ENCODE results near the gene NR1D1.
A peak's percentile ranks its signal among the peaks of the same experiment; 100 is the strongest.

Gene NR1D1

DNA sequence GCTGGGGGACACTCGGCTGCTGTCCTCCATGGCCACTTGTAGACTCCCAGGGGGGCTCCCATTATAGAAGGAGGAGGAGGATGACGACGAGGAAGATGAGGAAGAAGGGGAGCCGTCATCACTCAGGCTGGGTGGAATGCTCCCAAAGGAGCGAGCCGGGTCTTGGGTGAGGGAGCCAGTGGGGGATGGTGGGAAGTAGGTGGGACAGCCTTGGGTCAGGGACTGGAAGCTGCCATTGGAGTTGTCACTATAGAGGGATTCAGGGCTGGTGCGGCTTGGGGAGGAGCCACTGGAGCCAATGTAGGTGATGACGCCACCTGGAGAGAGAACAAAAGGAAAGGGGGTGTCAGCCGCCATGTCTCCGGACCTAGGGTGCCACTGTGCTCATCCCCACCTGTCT, 3.3 kb downstream of the NR1D1 start:
- no peak for DNase-seq (ENCODE audit: low read depth)

- DNase-seq (ENCODE audit: low read depth), result peak; percentile 64
These were observed 4.2 kb downstream of the NR1D1 start for GRCh38 chr17:40095944-40096791.

DNA sequence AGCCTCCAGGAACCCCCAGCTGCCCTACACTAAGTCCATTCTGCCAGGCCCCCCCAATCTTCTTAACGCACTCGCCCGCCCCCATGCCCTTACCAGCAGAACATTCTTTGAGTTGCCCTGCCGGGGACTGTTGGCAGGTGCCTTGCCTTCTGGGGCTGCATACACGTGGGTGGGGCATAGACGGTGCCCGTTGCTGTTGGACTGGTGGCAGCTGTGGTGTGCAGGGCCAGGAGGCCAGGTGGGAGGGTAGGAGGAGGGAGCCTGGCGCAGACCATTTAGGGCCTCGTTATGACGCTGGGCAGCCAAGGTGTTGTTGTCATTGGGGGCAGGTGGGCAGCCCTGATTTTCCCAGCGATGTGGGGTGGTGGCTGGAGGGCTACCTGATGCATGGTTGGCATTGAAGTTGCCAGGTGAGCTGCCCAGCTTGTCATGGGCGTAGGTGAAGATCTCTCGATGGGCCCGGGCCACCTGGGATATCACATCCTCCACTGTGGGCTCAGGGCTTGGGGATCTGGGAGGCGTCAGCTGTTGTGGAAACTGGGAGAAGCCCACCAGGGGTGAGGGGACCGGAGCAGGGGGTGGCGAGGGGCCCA, 4.9 kb downstream of the NR1D1 start:
- no peak for DNase-seq (ENCODE audit: low read depth)

DNA sequence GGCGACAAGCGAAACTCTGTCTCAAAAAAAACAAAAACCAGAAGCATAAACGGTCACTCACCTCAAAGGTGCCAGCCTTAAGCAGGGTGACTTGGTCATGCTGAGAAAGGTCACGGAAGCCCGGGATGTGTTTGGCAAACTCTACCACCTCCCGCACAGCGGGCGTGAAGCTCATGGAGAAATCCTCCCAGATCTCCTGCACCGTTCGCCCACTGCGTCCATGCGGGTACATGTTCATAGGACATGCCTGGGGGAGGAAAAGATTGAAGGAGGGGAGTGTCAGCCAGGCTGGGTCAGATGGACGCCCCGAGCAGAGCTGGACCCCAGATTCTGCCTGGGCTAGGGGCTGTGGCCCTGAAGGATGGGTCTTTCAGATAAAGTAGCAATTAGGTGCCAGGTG, 5.5 kb downstream of the NR1D1 start:
- no peak for DNase-seq (ENCODE audit: low read depth)

GRCh38 chr17:40093580-40094201, 6.7 kb downstream of the NR1D1 start:
- no peak for DNase-seq (ENCODE audit: low read depth)

DNA sequence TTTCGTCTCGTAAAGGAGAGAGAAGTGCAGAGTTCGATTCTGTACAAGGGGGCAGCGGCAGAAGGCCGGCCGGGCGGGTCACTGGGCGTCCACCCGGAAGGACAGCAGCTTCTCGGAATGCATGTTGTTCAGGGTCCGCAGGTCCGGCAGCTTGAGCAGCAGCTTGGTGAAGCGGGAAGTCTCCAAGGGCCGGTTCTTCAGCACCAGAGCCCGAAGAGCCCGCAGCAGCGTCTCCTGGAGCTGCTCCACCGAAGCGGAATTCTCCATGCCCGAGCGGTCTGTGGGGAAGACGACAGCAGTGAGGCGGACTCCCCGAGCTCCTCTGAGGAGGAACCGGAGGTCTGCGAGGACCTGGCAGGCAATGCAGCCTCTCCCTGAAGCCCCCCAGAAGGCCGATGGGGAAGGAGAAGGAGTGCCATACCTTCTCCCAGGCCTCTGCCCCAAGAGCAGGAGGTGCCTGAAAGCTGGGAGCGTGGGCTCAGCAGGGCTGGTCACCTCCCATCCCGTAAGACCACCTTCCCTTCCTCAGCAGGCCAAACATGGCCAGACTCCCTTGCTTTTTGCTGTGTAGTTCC, 7.3 kb downstream of the NR1D1 start:
- no peak for DNase-seq (ENCODE audit: low read depth)

- DNase-seq (ENCODE audit: low read depth), result no peak
These were observed 7.8 kb downstream of the NR1D1 start for GRCh38 chr17:40092581-40092980.

DNA sequence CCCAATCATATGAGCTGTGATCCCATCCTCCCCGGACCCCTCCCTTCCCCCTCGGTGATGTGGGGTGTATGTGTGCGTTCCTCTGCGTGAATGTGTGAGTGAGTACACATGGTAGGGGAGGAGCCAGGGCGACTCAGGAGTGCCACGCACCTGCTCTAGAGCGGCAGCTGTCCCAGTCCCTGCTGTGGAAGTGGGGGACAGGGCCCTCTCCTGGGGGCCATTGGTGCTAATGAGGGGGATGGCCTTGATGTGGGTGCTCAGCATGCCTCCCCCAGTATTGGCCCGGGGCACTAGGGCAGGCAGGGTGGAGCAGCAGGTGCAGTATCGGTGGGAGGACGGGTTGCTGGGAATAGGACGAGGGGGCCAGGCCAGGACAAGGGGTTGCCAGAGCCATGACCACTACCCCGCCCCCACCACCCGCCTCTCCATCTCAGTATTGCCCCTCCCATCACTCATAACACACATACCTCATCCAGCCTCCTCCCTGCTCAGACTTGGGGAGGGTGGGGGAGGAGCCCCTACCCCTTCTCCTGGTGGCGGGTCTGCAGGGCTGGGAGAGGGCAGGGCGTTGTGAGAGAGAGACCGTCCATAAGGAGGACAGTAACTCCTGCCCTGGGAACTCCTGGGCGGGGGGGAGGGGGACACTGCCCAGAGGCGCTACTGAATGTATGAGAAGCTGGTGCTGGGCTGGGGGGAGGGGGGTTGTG, 8.5 kb downstream of the NR1D1 start:
- no peak for DNase-seq (ENCODE audit: low read depth)

GRCh38 chr17:40090237-40091119, 9.9 kb downstream of the NR1D1 start:
- no peak for DNase-seq (ENCODE audit: low read depth)

DNA sequence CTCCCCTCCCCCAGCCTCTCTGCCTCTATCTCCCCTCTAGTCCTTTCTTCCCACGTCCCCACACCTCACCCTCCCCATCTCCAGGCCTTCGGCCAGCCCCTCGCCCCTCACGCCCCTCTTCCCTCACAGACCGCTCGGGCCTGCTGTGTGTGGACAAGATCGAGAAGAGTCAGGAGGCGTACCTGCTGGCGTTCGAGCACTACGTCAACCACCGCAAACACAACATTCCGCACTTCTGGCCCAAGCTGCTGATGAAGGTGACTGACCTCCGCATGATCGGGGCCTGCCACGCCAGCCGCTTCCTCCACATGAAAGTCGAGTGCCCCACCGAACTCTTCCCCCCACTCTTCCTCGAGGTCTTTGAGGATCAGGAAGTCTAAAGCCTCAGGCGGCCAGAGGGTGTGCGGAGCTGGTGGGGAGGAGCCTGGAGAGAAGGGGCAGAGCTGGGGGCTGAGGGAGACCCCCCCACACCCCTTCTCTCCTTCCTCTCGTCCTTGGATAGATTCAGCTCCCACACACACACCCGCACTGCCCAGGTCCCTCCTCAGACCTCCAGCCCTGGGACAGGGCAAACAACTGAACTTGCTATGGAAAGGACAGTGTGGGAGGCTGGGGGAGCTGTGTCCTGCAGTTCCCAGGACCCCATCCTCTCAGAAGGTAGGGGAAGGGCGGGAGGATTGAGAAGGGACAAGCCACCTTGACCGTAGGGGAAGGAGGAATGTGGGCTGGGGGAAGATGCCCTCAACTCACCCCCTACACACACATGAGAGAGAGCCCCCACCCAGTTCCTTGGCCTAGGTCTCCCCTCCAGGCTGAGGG, 11.1 kb downstream of the NR1D1 start:
- no peak for DNase-seq (ENCODE audit: low read depth)

DNA sequence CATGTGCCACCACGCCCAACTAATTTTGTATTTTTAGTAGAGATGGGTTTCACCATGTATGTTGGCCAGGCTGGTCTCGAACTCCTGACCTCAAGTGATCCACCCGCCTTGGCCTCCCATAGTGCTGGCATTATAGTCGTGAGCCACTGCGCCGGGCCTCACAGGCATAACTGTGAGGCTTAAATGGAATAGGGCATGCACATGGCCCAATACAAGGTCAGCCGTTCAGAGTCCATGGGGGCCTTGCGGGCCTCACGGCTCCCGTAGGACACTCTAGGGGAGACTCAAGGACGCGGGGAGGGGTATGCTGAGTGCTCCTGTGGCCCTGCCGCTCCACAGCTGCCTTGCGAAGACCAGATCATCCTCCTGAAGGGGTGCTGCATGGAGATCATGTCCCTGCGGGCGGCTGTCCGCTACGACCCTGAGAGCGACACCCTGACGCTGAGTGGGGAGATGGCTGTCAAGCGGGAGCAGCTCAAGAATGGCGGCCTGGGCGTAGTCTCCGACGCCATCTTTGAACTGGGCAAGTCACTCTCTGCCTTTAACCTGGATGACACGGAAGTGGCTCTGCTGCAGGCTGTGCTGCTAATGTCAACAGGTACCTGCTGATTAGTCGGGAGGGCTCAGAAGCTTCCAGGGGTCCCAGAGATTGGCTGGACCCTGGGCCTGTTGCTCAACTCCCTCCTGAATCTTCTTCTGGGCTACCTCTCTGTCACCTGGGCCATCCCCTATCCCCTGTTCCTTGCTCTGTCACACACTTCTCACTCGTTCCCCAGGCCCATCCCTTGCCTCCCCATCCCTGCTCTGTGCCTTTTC, 12.3 kb downstream of the NR1D1 start:
- no peak for DNase-seq (ENCODE audit: low read depth)

- no peak for DNase-seq (ENCODE audit: low read depth)
These were observed 13.2 kb downstream of the NR1D1 start for GRCh38 chr17:40087049-40087794.

DNA sequence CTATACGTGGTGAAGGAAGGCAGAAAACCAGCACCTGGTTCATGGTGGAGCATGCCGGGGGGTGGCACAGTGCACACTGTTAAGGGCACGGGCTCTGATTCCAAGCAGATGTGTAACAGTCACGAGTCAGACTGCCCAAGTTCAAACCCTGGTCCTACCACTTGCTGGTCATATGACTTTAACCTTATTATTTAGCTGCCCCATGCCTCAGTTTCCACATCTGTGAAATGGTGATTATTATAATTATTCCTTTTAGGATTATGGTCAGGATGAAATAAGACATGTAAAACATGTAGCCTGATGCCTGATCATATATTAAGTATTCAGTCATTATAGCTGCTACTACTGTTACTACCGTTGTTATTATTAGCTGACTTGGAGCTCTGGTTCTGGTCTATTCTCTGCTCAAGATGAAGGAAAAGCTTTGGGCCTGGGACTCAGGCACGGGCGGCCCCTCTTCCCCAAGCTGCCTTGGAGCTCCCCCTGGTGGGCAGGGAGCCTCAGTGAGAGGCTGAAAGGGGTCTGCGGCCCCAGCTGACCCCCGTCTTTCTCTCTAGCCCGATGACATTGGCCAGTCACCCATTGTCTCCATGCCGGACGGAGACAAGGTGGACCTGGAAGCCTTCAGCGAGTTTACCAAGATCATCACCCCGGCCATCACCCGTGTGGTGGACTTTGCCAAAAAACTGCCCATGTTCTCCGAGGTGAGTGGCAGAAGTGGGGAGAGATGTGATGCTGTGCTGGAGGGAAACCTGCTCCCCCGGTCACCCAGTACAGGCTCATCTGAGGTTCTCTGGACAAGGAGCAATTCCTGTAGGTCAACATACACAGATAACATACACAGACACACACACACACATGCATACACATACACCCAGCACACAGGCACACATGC, 14.0 kb downstream of the NR1D1 start:
- DNase-seq (ENCODE audit: low read depth), result peak; percentile 30

DNA sequence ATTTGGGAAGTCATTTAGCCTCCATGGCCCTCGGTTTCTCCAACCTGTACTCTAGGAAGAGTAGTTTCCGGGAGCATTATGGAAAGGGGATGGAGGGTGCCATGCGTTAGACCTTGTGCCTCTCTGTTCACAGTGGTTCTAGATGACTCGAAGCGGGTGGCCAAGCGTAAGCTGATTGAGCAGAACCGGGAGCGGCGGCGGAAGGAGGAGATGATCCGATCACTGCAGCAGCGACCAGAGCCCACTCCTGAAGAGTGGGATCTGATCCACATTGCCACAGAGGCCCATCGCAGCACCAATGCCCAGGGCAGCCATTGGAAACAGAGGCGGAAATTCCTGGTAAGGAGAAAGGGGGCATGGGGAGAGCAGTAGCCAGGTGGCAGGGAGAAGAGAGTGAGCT, 15.9 kb downstream of the NR1D1 start:
- DNase-seq (ENCODE audit: low read depth), result no peak

GRCh38 chr17:40079545-40079944, 20.8 kb downstream of the NR1D1 start:
- no peak for DNase-seq (ENCODE audit: low read depth)

- DNase-seq (ENCODE audit: low read depth), result no peak
These were observed 23.8 kb downstream of the NR1D1 start for GRCh38 chr17:40076591-40076990.

GRCh38 chr17:40075942-40076498, 24.4 kb downstream of the NR1D1 start:
- no peak for DNase-seq (ENCODE audit: low read depth)

Measured in activated T-helper 1 cell treated with Interleukin-2 at 50 U/mL for 16 hours (primary cell).